Activated T-helper 1 cell treated with Interleukin-2 at 50 U/mL for 16 hours (primary cell): ENCODE results near the gene TWSG1.

Source experiments
- DNase-seq: peaks from one replicate; pipeline ENCODE4 v3.0.0-alpha.2; 2020; ENCODE audit warnings: low read depth

Gene TWSG1

GRCh38 chr18:9334329-9334972 is at the start of gene TWSG1:
Gene TWSG1, plus strand, starts transcription at chr18:9334773. Its CDS starts 2,457 bp downstream, at chr18:9337230.
- DNase-seq: peak; percentile 90

- no peak for DNase-seq
These were observed 49.0 kb upstream of the TWSG1 start for GRCh38 chr18:9285604-9286003.

DNA sequence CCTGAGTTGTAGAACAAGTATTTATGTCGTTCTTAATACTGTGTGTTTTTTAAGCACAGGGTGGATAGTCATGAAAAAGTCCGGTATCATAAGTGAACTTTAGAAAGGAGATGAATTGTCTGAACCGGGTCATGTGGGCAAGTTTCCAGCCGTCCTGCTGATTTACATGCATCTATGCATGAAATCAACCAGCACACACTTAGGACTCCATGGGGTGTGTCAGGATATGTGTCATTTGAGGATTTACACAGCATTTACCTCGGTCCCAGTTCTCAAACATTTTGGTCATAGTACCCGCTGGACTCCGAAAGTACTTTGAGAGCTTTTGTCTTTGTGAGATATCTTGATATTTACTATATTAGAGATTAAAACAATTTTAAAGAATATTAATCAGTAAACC is 47.5 kb upstream of the TWSG1 start:
- no peak for DNase-seq

DNA sequence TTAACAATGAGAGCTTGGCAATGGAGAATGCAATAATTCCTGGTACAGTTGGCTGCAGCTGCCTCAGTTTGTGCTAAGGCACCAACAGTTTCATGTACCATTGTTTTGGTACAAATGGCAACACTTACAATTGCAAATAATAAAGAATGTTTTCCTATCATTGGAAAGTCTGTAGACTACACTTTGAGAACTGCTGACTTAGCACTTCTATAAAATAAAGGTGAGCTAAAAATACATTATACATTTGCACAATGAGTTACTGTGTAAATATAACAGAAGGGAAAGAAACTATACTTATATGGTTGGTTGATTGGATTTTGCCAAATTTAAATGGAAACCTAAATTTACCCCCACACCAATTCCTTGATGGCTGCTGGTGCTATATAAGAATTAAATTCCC is 44.9 kb upstream of the TWSG1 start:
- DNase-seq: no peak

DNA sequence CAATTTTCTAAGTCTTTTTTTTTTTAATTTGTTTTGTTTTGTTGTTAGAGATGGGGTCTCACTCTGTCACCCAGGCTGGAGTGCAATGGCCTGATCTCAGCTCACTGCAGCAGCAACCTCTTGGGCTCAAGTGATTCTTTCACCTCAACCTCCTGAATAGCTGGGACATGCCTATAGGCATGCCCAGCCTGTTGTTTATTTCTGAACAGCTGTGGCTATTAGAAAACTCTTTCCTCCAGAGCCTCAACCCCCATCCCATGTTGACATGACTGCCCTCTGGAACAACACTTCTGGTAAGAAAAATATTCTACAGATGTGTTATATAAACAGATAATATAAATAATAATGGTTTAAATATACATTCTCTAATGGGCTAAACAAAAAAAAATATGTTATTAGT is 44.4 kb upstream of the TWSG1 start:
- no peak for DNase-seq

DNA sequence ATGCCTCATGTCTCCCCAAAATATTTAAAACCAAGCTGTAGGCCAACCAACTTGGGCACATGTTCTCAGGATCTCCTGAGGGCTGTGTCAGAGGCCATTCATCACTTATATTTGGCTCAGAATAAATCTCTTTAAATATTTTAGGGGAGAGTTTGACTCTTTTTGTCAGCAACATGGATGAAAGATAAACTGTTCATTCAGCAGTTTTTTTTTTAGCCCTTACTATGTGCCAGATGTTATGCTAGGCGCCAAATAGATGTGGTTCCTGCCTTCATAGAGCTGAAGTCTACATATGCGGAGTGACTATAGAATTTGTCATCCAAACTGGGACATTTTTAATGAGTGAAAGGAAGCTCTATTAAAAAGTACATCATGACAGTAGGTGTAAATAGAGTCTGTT is 42.5 kb upstream of the TWSG1 start:
- DNase-seq: no peak

- DNase-seq: no peak
These were observed 40.6 kb upstream of the TWSG1 start for GRCh38 chr18:9293948-9294347.

GRCh38 chr18:9296233-9297006 is 38.2 kb upstream of the TWSG1 start:
- DNase-seq: no peak

GRCh38 chr18:9297007-9297393 is 37.6 kb upstream of the TWSG1 start:
- no peak for DNase-seq

DNA sequence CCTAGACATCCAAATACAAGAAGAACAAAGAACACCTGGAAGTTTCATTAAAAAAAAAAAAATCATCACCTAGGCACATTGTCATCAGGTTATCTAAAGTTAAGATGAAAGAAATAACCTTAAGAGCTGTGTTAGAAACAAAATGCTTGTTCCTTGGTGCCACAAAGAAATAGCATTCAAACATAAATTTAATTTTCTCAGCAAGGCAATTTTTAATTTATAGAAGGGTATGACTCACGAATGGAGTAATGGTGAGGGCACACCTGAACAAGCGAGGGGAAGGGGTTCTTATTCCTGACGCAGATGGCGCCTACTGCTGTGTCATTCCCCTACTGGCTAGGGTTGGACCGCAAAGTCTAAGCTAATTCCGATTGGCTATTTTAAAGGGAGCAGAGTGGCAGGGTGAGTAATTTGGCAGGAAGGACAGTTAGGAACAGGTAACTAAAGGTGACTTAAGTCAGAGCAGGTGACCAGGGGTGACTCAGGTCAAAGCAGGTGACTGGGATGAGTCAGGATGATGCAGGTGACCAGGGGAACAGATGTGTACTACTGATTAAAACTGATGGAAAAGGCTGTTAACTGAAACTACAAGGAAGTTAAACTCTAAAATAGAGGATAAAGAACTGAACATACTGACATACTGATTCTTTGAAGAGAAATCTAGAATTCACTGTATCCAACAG is 30.0 kb upstream of the TWSG1 start:
- DNase-seq: no peak

DNA sequence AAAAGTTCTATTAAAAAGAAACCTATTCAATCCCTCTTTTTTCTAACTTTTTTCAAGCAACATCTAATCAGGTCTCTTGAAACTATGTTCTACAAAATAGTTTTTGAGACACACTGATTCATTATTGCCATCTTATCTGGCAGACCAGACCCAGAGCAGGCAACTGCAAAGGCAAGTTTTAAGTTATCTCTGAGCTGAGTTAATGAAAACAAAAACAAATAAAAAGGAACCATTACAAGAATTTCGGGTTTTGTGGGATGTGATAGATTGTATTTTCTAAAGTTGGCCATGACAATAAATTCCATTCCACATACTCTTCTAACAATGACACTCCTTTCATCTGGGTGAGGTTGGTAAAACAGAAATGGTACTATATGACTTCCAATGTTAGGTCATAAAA is 15.2 kb upstream of the TWSG1 start:
- no peak for DNase-seq

DNA sequence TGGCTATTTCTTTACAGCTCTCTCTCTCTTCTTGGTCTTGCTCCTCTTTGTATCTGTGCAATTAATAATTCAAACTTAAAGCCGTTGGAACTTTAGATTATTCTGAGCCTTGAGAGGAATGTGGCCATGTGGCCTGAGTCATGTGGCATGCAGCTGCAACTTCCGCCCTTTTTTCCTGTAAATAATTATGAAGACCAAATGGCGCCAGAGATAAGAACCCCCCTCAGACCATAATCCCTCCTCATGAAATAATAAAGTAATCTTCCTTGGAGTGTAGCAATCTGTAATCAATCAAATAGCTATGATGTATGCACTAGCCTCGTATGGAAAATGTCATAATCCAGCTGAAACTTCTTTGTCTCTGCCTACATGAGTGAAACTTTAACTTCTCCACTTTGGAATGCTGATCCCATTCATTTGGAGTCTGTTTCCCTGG is 13.5 kb upstream of the TWSG1 start:
- no peak for DNase-seq

DNA sequence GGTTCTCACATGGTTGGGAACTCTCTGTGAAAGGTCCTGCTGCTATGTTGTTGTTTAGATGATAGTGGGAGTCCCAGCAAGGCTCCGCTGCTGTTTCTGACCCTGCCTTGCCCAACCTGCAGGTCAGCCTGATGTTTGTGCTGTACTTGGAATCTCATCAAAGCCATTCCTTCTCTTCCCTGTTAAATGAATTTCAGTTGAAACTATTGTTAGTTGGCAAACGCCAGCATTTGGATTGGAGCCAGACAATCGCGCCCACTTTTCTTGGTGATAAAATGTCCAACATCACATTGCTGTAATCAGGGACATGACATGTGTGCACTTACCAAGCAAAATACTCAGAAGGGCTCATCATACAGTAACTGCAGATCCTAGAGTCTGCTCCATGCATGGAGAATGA is 12.8 kb upstream of the TWSG1 start:
- DNase-seq: no peak

GRCh38 chr18:9322744-9323143 is 11.8 kb upstream of the TWSG1 start:
- DNase-seq: no peak

- DNase-seq: no peak
These were observed 10.7 kb upstream of the TWSG1 start for GRCh38 chr18:9323750-9324445.

DNA sequence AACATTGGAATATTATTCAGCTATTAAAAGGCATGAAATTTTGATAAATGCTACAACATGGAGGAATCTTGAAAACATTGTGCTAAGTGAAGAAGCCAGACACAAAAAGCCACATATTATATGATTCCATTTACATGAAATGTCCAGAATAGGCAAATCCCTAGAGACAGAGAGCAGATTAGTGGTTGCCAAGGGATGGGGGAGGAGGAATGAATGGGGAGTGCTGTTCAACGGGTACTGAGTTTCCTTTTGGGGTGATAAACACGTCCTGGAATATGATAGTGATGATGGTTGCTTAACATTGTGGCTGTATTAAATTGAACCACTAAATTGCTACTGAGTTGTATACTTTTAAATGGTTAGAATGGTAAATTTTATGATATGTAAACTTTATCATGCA is 8.9 kb upstream of the TWSG1 start:
- DNase-seq: no peak

DNA sequence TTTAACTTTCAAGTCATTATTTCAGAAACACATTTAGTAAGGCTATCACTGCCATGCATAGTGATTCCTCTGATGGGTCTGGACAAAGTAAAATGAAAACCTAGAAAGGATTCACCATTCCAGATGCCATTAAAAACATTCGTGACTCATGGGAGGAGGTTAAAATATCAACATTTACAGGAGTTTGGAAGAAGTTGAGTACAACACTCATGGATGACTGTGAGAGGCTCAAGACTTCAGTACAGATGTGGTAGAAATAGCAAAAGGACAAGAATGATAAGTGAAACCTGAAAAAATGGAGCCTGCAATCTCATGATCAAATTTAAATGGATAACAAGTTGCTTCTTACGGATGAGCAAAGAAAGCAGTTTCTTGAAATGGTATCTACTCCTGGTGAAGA is 5.8 kb upstream of the TWSG1 start:
- no peak for DNase-seq

- DNase-seq: no peak
These were observed 5.1 kb upstream of the TWSG1 start for GRCh38 chr18:9329471-9329870.

DNA sequence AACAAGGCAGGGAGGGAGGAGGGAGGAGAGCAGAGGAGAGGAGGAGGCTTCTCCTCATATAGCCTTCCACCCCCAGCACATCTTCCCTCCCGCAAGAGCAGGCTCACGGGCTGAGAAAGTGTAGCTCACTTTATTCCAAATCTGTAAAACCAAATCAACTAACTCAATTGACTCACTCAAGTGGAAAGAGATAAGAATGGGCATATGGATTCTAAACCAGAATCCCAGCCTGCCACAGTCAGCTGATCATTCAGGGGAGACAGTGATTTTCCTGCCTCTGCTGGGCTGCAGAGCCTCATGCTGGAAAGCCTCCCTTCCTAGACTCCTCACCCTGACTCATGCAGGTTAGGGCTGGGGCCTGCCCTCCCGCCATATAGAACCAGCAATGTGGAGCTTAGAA is 4.2 kb upstream of the TWSG1 start:
- no peak for DNase-seq

- peak; percentile 3 for DNase-seq
These were observed 888 bp upstream of the TWSG1 start for GRCh38 chr18:9333441-9334328.

DNA sequence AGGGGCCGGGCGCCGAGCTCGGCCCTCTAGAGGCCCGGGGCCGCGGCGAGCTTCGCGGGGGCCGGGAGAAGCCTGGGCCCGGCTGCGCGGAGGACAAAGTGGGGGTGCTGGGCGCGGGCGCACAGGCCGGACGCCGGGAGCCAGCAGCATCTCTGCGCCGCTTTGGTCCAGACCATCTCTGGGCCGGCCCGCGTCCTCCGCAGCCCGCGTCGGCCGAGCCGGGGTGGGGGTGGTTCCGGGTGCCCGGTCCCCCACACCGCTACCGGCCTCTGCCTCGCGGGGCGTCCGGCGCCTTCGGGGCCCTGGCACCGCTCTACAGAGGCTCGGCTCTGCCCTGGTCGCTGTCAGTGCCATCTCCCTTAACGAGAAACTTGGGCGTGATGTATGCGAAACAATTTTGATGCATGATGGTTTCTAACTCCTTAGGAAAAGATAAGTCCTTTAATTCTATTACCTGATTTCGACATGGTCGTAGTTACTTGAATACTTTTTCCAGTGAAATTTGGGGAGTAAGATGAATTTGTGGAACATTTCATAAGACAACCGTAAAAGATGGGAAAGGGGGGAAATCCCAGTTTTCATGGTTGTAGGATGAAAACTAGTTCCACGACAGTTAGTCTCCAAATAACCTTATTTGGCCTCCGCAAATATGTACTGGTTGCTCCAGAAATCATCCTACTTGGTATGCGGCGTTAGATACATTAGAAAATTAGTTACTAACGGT is 562 bp downstream of the TWSG1 start:
- DNase-seq: peak; percentile 19
